ENCODE data around the gene ARHGAP36. TPM values are rescaled to one million over a fixed set of nuclear protein-coding genes. Genes with fewer than 3 reads are reported as not detected.
A peak's percentile ranks its signal among the peaks of the same experiment; 100 is the strongest.

ARHGAP36 gene
- 0.32 and 0.63 TPM in 2 replicates for total RNA-seq (2021; fragmentation: NEBNext Ultra II Directional; extraction: Animal tissue kit (Norgen Biotek cat#: 25700))
- 0.30 and 0.38 TPM in 2 replicates for polyA plus RNA-seq (2011; rRNA removed)
- 0.56 TPM for polyA plus RNA-seq (2011; cell fraction: cytosol; rRNA removed)
- 0.56 TPM for polyA plus RNA-seq (2011; cell fraction: nucleus; rRNA removed)
- polyA plus RNA-seq (2012, experiment 1 of 2), result 0.46 to 0.72 TPM (median 0.63 TPM) in 4 replicates
- 0.18 TPM for polyA plus RNA-seq (2012, experiment 2 of 2)
- 0.30 TPM for polyA plus RNA-seq (2013, experiment 1 of 2)
- 0.24 TPM for polyA plus RNA-seq (2013, experiment 2 of 2)
- polyA minus RNA-seq (2011; rRNA and poly(A)+ RNA removed), result 0.41 and 0.69 TPM in 2 replicates
- polyA minus RNA-seq (2011; cell fraction: cytosol; rRNA and poly(A)+ RNA removed), result not detected
- not detected for polyA minus RNA-seq (2011; cell fraction: nucleus; rRNA and poly(A)+ RNA removed)
- long read RNA-seq, experiment 1, result 0 reads
- long read RNA-seq, experiment 2, result 0 reads

GRCh38 chrX:131058136-131058868 lies at the start of gene ARHGAP36:
Gene ARHGAP36 (plus strand): TSS chrX:131058346. CDS start chrX:131081666, 23,320 bp downstream.
- no peak within 1 kb of the TSS for H4K8ac ChIP-seq (ENCODE audit: extremely low read depth, insufficient read depth, low read length)
- no peak within 1 kb of the TSS for H3K56ac ChIP-seq (replicated peaks; ENCODE audit: insufficient read length, low read depth, low read length)
- no peaks in the 10 kb centered on the region for H3K79me1 ChIP-seq (ENCODE audit: low read depth, low read length)
- no peak within 1 kb of the TSS for H3K14ac ChIP-seq (ENCODE audit: insufficient read length)
- no peak within 1 kb of the TSS for H2BK20ac ChIP-seq (ENCODE audit: low read length)
- no peak within 1 kb of the TSS for H3K9ac ChIP-seq (replicated peaks in 1 of 4; ENCODE audit: extremely low read depth in 1 of 4, low read depth in 3 of 4, low read length in 3 of 4)
- FAIRE-seq (no peak), DNase-seq (ENCODE audit: low read depth in 1 of 2, low spot score in 2 of 2) (no peak)
- H3K18ac ChIP-seq (ENCODE audit: extremely low read depth, low read length), result no peak within 1 kb of the TSS; the same call in none of the 2 replicates
- H3K4me3 ChIP-seq (ENCODE audit: extremely low read depth in 1 of 4, insufficient read depth in 2 of 4, low read depth in 3 of 4, low read length in 4 of 4), result peak within 1 kb of the TSS; percentile 11 to 59 (median 30)
- WGBS, 2 experiments (ENCODE audit: extremely low coverage in 1 of 2, insufficient coverage in 1 of 2, insufficient read length in 1 of 2, insufficient replicate concordance in 2 of 2, low coverage in 1 of 2, low lambda C conversion rate in 2 of 2, missing lambda C conversion rate in 1 of 2), result 6% methylated on average over 25 of the region's 62 CpGs; no CpG with 5 or more reads in 1 of the 2 experiments
- CTCF ChIA-PET (ENCODE audit: partially characterized antibody), result interaction anchor here (0.7 to 1.3 kb wide), 3 partner anchors 11 to 565 kb away, joined by 3 to 4 read pairs (median 3); no protein-coding TSS in a partner anchor
- no peak within 1 kb of the TSS for H3K23ac ChIP-seq (ENCODE audit: insufficient read length)
- no peaks in the 10 kb centered on the region for H3K36me3 ChIP-seq (ENCODE audit: control insufficient read depth in 2 of 4, insufficient read depth in 4 of 4, low read length in 3 of 4)
- H2AFZ ChIP-seq (ENCODE audit: low read length), result no peak within 1 kb of the TSS
- peak within 1 kb of the TSS; percentile 67 to 76 for H3K4me2 ChIP-seq (ENCODE audit: insufficient read depth in 1 of 2, low read depth in 2 of 2, low read length in 2 of 2)
- H4K5ac ChIP-seq (ENCODE audit: insufficient read length, low read depth, low read length), result no peak within 1 kb of the TSS
- H3K79me2 ChIP-seq (ENCODE audit: control insufficient read depth in 1 of 2, insufficient read depth in 2 of 2, low read length in 2 of 2), result no peaks in the 10 kb centered on the region
- peaks cover 1% of the 10 kb centered on the region; the same call in 1 of the 2 replicates for H3K23me2 ChIP-seq (ENCODE audit: low read depth, low read length)
- no peak within 1 kb of the TSS for H4K91ac ChIP-seq (replicated peaks; ENCODE audit: insufficient read length, low read length)
- no peak within 1 kb of the TSS for H2AK5ac ChIP-seq (ENCODE audit: low read depth, low read length)
- peaks cover 0 to 4% of the 10 kb centered on the region in 2 experiments for H4K20me1 ChIP-seq (replicated peaks in 1 of 2; ENCODE audit: control insufficient read depth in 1 of 2, insufficient read depth in 2 of 2, low read length in 2 of 2)
- no peak within 1 kb of the TSS for H2BK5ac ChIP-seq (ENCODE audit: low read depth, low read length)
- H3K9me3 ChIP-seq (ENCODE audit: insufficient read depth in 2 of 2, low read depth in 1 of 2, low read length in 1 of 2), result no peaks in the 10 kb centered on the region
- no peak within 1 kb of the TSS for H2BK12ac ChIP-seq (ENCODE audit: low read depth, low read length)
- peaks cover 9 to 31% (median 28%) of the 10 kb centered on the region in 4 experiments for H3K27me3 ChIP-seq (replicated peaks in 1 of 4; ENCODE audit: control insufficient read depth in 3 of 4, extremely low read depth in 1 of 4, insufficient read depth in 3 of 4, low read length in 3 of 4)
- no peak within 1 kb of the TSS for H2BK120ac ChIP-seq (replicated peaks; ENCODE audit: low read depth, low read length)
- no peak within 1 kb of the TSS for H3K27ac ChIP-seq (ENCODE audit: low read depth, low read length)
- H2BK15ac ChIP-seq (ENCODE audit: low read length), result no peak within 1 kb of the TSS
- POLR2A ChIA-PET (ENCODE audit: partially characterized antibody), result interaction anchor here (1.5 kb wide), 1 partner anchor 10 kb away, joined by 3 read pairs; no protein-coding TSS in a partner anchor
- peaks cover 0 to 6% (median 1%) of the 10 kb centered on the region in 4 experiments; a peak in 4 of 7 replicates for H3K4me1 ChIP-seq (replicated peaks in 1 of 4; ENCODE audit: control insufficient read depth in 3 of 4, insufficient read depth in 4 of 4, low read length in 3 of 4)
- no peak within 1 kb of the TSS for H3K4ac ChIP-seq (replicated peaks; ENCODE audit: insufficient read length, low read depth, low read length)
- TF ChIP-seq MAX (IDR thresholded peaks at IDR 0.05) (0 out of 2 replicates have a peak, but pooled peaks have one; percentile 7), SUZ12 (IDR thresholded peaks at IDR 0.05; ENCODE audit: low read length) (peak; percentile 45), E2F6 (IDR thresholded peaks at IDR 0.05) (peak; percentile 16; the same call in 1 of the 2 replicates), EGR1 (IDR thresholded peaks at IDR 0.05; ENCODE audit: borderline replicate concordance, low read depth, low read length) (peak; percentile 49; the same call in 1 of the 2 replicates), CEBPB (IDR thresholded peaks at IDR 0.05; ENCODE audit: low read depth, low read length) (no peak), KDM4A (IDR thresholded peaks at IDR 0.05; ENCODE audit: low read depth, low read length, severe bottlenecking) (peak; percentile 23), BACH1 (IDR thresholded peaks at IDR 0.05; ENCODE audit: low read length) (no peak)
